Islet of Langerhans (tissue), 1 donor: Measurements from ENCODE around the gene SHISA7.

ENCODE experiments used
- FAIRE-seq: peaks from one replicate; lab custom pipeline; 2011; peaks lifted over from hg19 to GRCh38; lab: Jason Lieb, UNC

SHISA7 gene

DNA sequence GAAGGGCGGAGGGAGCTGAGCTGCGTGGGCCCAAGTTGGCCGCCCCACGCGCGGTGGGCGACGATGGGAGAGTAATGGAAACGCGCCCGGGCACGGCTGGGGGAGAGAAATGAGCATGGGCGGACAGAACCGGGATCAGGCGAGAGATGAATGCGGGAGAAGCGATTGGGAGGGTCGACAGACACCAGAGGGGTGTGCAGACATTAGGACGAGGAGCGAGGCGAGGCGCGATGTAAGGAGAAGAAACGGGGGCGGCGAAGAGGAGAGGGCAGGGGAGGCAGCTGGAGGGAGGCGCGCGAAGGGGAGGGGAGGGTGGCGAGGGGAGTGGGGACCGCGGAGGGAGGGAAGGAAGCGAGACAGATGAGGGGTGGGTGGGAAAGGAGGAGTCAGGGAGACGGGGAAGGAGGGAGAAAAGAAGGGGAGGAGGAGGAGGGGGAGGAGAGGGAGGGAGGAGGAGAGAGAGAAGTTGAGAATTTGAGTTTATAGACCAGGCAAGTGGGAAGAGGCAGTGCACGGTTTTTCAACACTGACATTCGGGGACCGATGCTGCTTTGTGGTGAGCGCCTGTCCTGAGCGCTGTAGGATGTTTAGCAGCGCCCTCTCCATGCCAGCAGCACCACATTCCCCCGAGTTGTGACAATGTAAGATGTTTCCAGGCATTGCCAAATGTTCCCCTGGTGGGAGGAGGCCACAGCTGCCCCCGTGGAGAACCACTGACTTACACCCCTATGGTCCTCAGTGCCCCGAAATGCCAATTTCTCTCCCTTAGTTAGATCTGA is at the start of gene SHISA7:
TSS of gene SHISA7 (minus strand) at position 256 of the 779 bp plus-strand sequence. CDS start 437 bp downstream, outside the sequence.
- FAIRE-seq = no peak

DNA sequence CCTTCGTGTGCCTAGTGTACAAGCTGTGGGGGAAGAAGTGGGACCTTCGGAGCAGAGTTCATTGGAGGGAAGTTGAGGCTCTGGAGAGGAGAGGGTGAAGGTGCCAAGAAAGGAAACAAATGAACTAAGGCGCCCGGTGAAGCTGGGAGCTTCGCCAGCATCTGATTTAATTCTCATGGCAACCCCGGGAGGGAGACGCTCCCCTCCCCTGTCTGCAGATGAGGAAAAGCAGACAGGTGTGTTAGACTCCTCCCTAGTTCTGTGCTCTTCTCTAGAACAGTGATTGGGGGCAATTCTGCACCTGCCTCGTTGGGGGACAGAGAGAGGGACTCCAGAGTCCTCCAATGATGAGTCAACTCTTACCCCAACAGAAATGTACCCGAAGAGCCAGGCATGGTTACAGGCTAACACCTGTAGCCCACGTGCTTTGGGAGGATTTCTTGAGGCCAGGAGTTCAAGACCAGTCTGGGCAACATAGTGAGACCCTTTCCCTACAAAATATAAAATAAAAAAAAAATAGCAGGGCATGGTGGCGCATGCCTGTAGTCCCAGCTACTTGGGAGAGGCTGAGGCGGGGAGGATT is 49.4 kb upstream of the SHISA7 start:
- FAIRE-seq = no peak

DNA sequence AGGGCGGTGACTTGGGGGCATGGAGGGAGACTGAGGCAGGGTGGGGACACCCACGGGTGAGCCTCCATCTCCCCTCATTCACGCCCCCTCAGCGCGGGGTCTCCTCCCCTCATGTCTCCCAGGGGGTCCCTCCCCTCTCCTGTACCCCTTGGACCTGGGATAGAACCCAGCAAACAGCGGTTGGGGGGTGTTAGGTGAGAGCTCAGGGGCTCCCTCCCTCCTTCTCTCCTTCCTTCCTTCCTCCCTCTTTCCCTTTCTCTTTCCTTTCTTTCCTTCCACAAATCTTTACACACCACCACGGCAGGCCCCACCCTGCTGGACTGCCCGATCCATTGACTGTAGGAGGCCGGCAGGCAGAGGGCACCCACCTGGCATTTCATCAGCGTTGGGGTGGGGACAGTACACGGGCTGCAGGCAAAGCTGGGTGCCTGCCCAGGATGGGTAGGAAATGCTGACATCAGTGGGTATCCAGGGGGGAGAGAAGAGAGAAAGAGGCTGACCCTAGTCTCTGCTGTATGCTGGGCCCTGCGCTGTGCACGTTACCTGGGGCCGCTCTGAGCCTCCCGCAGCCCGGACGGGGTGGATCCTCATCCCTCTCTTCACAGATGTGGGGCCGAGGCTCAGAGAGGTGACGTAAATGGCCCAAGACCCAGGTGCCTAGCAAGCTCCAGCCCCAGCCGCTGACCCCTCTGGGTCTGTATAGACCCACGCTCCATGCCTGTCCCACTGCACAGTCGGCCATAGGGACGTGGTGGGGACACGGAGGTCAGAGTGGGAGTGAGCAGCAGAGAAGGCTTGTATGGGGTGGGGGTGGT is 48.7 kb upstream of the SHISA7 start:
- no peak for FAIRE-seq

DNA sequence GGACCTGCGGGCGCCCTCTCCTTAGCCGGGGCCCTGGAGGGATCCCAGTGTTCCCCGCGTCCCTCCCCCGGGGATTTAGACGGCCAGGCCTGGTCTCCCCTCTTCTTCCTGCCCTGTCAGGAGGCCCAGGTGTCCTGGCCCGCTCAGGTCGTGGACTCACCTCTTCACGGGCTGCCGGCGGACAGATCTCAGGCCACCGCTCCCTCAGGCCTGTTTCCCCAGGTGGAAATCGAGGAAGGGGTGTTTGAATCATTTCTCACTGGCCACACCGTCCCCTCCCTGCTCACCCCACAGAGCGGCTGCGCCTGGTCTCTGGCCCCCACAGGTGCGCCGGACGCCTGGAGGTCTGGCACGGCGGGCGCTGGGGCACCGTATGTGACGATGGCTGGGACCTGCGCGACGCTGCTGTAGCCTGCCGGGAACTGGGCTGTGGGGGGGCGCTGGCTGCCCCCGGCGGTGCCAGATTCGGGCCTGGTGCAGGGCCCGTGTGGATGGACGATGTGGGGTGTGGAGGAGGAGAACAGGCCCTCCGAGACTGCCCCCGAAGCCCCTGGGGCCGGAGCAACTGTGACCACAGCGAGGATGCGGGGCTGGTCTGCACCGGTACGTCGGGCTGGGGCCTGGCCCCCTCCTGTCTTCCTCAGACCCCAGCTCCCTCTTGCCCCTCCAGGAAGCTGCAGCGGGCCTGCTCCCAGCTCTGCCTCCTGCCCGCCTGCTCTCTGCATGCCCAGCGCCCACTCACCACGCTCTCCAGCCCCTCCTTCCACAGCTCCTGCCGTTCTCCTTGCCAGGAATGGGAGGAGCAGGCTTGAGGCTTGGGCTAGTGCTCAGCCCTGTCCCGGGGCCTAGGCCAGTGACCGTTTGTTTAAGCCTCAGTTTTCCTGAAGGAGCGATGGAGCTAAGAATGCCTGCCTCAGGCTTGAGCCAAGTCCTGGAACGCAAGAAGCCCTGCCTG is 47.7 kb upstream of the SHISA7 start:
- no peak for FAIRE-seq

DNA sequence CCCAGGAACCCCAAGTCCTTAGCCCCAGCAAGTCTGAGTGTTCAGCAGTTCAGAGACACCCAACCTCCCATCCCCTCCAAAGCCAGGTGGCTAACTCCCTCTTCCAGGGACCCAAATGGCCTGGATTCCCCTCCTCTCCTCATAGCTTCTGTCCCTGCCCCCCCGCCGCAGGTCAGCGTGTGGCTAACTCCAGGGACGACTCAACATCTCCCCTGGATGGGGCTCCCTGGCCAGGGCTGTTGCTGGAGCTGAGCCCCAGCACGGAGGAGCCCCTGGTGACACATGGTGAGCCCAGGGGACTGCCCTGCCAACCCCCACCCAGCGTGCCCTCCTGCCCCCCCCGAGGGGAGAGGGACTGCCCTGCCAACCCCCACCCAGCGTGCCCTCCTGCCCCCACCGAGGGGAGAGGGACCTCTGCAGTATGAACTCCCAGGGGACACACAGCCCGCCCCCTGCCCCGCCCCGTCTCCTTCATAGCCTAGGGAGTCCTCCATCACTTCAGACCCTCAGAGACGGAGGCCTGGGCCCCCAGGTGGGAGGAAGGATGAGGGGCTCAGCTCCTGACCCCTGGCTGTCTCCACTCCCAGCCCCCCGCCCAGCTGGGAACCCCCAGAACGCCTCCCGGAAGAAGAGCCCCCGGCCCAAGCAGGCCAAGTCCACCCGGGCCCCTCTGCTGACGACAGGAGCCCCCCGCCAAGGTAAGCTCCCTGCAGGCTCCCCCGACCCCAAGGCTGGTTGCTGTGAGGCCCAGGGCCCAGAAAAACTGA is 46.8 kb upstream of the SHISA7 start:
- no peak for FAIRE-seq

DNA sequence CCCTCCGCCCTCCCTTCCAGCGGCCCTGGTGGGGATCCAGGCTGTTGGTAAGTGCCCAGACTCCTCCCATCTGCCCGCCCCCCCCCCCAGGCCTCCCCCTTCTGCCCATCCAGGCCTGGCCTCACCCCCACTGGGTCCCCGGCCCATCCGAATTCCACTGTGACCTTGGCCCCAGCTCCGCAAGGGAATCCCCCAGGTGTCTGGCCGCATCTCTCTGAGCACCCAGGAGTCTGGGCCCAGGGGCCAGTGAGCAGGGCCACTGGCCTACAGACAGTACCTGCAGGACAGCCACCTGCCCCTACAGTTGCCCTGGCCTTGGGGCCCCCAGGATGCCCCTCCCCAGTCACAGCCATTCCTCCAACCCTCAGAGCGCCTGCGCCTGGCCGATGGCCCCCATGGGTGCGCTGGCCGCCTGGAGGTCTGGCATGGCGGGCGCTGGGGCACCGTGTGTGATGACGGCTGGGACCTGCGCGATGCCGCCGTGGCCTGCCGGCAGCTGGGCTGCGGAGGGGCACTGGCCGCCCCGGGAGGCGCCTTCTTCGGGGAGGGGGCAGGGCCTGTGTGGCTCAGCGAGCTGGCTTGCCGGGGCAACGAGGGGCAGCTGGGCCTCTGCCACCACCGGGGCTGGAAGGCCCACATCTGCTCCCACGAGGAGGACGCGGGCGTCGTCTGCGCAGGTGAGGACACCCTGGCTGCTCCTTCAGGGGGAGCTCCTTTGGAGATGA is 46.0 kb upstream of the SHISA7 start:
- FAIRE-seq = no peak

DNA sequence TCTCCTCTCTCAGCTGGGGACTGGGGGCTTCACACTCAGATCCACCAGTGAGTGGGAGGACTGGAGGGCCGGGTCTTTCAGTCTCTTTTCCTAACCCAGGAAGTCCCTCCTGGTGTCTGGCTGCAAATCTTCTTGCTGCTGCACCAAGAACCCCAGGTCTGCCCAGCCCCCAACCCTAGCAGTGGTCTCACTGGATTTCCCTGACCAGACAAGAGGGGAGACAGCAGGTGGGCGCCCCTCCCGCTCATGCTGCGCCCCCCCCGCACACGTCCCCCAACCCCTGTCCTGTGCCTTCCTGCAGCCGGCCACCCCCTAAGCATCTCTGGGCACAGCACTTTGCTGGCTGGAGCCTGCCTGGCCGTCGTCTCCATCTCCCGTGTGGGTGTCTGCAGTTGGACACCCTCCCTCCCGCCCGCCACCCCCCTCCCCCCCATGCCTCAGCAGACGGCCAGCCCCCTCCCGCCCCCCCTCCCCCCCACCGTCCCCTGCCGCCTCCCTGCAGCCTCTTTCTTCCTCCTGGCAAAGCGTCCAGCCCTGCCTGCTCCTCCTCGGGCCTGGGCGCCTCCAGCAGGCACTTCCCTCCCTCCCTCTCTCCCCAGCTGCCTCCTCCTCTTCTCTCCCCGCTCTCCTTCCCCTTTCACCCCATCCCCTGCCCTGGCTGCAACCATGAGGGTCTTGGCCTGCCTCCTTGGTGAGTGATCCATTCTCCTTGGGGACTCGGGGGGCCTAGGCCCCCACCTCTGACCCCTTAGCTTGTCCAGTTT is 45.0 kb upstream of the SHISA7 start, which contains the start of gene SSC5D:
TSS of gene SSC5D (plus strand) at position 513 of the 764 bp plus-strand sequence. CDS start at position 667, 154 bp downstream.
- no peak for FAIRE-seq

DNA sequence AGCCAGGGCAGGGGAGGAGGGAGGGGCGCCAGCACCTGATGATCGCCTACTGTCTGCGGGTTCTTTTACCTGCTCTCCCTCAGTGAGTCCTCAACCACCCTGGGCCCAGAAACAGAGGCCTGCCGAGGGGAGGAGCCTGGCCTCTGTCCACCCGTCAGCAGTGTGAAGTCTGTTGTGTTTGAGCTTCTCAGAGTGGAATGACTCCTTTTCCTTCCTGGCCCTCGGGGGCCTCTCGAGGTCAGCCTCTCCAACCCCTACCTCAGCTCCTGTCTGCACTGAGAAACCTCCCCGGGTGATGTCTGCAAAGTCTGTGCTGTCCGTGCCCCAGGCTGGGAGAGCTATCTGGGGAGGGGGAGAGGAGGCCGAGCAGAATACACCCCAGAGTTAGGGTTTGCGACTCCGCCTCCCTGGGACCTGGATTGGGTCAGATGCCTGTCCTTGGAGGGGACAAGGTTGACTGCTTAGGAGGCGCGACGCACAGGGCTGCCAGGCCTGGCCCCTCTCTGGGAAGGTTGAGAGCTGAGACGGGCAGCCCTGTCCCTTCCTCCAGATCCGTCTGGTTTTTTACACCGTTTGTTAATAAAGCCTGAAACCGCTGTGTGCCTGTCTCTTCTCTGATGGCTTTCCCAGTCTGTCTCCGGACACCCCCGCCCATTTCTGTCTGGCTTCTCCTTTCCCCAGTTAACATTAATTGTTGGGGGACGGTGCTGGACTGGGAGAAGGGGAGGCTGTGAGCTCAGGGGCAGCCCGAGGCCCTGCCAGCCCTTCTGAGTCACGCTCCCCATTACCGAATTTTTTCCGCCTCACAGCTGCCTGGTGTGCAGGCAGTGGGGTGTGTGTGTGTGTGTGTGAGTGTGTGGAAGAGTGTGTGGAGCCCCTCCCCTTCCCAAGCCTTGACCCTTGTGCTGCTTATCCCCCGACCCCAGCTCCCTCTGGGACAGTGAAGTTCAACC is 44.1 kb upstream of the SHISA7 start:
- FAIRE-seq = no peak

DNA sequence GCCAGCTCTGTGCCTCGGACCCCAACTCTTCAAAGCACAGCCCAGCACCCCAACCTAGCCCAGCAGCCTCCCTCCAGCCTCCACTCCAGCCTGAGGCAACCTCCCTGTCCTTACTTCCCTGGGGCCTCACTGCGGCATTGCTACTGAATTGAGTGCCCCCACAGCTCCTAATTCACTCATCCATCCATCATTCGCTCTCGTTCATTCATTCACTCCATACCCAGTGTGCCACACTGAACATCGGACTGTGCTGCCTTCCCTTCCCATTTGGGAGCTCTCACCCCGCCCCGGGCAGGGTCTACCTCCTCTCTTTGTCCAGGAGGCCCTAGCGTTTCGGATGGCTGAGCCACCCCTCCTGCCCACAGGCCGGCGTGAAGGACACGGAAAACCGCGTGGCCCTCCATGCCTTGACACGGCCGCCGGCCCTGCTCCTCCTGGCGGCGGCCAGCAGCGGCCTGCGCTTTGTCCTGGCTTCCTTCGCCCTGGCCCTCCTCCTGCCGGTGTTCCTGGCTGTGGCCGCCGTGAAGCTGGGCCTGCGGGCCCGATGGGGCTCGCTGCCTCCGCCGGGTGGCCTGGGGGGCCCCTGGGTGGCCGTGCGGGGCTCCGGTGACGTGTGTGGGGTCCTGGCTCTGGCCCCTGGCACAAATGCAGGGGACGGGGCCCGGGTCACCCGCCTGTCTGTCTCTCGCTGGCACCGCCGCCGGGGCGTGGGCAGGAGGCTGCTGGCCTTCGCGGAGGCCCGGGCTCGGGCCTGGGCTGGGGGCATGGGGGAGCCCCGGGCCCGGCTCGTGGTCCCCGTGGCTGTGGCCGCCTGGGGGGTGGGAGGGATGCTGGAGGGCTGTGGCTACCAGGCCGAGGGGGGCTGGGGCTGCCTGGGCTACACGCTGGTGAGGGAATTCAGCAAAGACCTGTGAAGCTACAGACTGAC is 43.2 kb upstream of the SHISA7 start:
- no peak for FAIRE-seq

DNA sequence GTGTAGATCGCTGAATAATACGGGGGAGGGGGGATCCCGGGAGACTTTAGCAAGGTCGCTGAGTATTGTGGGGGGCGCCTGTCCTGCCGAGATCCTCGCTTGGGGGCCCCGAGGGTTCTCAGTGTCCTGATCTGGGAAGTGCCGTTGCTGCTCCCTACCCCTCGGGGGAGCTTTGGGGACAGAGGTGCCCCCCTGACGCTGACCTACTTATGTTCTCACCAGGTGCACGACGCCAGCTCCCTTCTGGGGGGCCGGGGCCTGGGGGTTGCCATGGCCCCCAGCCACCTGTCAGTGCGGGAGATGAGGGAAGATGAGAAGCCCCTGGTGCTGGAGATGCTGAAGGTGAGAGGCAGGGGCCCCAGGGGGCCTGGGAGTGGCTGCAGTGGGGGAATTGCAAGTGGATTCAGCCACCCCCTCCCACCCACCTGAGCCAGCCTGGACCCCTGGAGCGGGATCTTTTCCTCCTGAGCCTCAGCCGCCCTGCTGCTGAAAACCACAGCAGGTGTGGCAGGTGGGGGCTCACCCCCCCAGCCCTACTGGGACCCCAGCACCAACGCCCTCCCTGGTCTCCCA is 42.4 kb upstream of the SHISA7 start:
- FAIRE-seq = no peak

DNA sequence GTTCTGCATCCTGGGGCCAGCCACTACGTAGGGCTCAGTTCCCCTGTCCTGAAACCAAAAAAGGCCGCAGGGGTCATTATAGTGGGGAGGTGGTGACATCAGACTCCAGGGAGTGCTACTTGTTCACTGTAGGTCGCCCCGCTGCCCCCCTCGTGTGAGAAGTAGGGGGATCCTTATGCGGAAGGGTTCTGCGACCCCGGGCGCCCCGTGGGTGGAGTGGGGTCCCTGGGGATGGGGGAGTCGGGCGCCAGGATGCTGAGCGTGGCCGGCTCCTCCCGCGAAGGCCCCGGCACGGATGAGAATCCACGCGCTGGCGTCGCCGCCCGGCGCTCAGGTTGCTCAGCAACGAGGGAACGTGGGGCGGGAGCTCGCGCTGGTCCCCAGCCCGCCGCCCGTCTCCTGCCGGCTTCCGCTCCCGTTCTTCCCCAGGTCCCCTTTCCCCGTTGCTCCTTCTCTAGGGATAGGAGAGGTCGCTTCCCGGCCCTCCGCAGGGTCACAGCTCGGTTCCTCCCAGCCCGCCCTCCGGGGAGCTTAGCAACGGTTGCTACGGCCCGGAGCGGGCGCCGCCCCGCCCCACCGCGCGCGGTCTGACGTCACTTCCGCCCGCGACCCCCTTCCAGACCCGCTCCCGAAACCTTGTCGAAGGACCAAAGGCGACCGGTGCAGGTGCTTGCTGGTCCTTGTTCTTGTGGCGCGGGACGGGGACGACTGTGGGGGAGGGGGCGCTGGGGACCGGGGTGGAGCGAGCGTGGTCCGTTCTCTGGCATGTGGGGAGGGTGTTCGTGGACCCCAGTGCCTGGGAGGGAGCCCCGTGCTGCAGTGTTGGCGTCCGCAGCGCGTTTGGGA is 41.7 kb upstream of the SHISA7 start, which contains the start of gene NAT14:
TSS of gene NAT14 (plus strand) at position 596 of the 846 bp plus-strand sequence. CDS start 521 bp downstream, outside the sequence.
- no peak for FAIRE-seq

DNA sequence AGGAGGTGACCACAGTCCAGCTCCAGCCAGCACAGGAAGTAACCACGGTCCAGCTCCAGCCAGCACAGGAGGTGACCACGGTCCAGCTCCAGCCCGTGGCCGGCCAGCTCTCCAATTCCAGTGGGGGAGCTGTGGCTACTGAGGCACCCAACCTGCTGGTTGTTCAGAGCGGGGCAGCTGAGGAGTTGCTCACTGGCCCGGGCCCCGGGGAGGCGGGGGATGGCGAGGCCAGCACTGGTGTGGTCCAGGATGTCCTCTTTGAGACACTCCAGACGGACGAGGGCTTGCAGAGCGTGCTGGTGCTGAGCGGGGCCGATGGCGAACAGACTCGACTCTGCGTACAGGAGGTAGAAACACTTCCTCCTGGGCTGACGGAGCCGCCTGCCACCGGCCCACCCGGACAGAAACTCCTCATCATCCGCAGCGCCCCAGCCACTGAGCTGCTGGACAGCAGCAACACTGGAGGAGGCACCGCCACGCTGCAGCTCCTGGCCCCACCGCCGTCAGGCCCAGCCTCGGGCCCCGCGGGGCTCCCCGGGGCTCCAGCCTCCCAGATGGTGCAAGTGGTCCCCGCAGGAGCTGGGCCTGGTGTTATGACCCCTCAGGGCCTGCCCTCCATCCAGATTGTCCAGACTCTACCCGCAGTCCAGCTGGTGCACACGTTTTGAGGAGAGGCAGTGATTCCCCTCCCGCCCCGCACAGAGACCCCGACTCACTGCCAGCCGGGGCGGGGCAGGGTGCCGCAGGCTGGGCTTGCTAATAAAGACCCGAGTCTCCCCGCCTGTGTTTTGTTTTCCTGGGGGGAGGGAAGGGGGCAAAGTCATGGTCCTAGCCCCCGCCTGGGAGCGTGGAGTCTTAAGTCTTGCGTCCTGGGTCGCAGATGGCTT is 40.8 kb upstream of the SHISA7 start:
- no peak for FAIRE-seq

DNA sequence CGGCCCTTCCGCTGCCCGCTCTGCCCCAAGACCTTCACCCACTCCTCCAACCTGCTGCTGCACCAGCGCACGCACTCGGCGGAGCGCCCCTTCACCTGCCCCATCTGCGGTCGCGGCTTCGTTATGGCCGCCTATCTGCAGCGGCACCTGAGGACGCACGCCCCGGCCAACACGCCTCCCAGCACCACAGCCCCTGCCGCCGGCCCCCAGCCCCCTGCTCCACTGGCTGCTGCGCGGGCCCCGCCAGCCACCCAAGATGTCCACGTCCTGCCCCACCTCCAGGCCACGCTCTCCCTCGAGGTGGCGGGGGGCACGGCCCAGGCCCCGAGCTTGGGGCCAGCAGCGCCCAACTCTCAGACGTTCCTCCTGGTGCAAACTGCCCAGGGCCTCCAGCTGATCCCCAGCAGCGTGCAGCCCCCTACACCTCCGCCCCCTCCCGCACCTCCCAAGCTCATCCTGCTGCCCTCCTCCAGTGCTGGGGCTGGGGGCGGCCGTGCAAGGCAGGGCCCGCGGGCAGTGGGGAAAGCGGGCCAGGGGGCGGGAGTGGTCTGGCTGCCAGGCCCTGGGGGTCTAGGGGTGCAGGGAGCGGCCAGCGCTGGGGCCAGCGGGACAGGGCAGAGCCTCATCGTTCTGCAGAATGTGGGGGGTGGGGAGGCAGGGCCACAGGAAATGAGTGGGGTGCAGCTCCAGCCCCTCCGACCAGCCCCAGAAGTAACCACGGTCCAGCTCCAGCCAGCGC is 40.0 kb upstream of the SHISA7 start:
- FAIRE-seq = no peak
